GM12801 (cell line): Measurements from ENCODE around the gene FSTL4.

ENCODE experiments used
- CTCF ChIP-seq: IDR thresholded peaks from one replicate; pipeline ENCODE4 v1.5.1; 2011; ENCODE audit warnings: control low read depth; ENCODE audit not compliant: insufficient read length; ENCODE audit errors: extremely low read depth

FSTL4 gene

GRCh38 chr5:133469252-133469651 lies 143.1 kb downstream of the FSTL4 start:
- no peak for TF ChIP-seq CTCF

GRCh38 chr5:133468596-133468995 lies 143.7 kb downstream of the FSTL4 start:
- no peak for TF ChIP-seq CTCF

- TF ChIP-seq CTCF = no peak
These were observed 144.4 kb downstream of the FSTL4 start for GRCh38 chr5:133467826-133468463.

GRCh38 chr5:133467335-133467779 lies 145.0 kb downstream of the FSTL4 start:
- TF ChIP-seq CTCF = no peak

- TF ChIP-seq CTCF = no peak
These were observed 145.6 kb downstream of the FSTL4 start for GRCh38 chr5:133466556-133467334.

- TF ChIP-seq CTCF = no peak
These were observed 148.3 kb downstream of the FSTL4 start for GRCh38 chr5:133464013-133464412.

GRCh38 chr5:133461796-133462516 lies 150.4 kb downstream of the FSTL4 start:
- TF ChIP-seq CTCF = no peak
